DOHH2 (cell line): ENCODE measurements around the gene GPC6.

Experiments
- EZH2phosphoT487 ChIP-seq: fragments of 200-600 bp; sonication (generic); IDR thresholded peaks from 2 replicates; pipeline ENCODE4 v1.6.1; 2017; ENCODE audit warnings: borderline replicate concordance, mild to moderate bottlenecking, antibody characterized with exemption, low read length, moderate library complexity, mixed read lengths
- TF ChIP-seq, protein P1 (sequence below): fragments of 200-600 bp; sonication (generic); IDR thresholded peaks from one replicate; pipeline ENCODE4 v1.5.1; 2014; ENCODE audit warnings: antibody characterized with exemption, mild to moderate bottlenecking, low read depth, low read length; ENCODE audit not compliant: poor library complexity, severe bottlenecking

DNA sequence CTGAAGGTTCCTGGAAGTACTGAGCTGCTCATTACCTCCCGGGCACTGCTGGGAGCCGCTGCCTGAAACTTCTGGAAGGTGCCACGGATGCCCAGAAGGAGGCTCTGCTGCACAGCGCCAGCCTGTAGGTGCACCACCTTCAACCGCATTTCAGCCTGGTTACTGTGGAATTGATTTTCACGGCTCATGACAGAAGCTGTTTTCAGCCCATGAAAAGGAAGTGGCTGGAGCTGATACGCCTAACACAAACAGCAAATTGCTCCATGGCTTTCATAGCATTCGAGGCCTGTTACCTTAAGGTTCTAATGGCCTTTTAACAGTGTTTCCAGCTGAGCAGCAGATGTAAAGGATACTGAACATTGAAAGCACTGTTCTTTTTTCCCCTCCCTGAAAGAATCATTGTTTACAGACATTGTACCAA, 22.0 kb downstream of the GPC6 start:
- TF ChIP-seq, protein P1, sequence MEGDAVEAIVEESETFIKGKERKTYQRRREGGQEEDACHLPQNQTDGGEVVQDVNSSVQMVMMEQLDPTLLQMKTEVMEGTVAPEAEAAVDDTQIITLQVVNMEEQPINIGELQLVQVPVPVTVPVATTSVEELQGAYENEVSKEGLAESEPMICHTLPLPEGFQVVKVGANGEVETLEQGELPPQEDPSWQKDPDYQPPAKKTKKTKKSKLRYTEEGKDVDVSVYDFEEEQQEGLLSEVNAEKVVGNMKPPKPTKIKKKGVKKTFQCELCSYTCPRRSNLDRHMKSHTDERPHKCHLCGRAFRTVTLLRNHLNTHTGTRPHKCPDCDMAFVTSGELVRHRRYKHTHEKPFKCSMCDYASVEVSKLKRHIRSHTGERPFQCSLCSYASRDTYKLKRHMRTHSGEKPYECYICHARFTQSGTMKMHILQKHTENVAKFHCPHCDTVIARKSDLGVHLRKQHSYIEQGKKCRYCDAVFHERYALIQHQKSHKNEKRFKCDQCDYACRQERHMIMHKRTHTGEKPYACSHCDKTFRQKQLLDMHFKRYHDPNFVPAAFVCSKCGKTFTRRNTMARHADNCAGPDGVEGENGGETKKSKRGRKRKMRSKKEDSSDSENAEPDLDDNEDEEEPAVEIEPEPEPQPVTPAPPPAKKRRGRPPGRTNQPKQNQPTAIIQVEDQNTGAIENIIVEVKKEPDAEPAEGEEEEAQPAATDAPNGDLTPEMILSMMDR: no peak
- TF ChIP-seq EZH2phosphoT487: no peak
